Upper lobe of left lung (tissue), 4 donors: ENCODE results near the gene SUDS3.

ENCODE experiments used
- EP300 ChIP-seq, 4 donors: sonication (generic); formaldehyde crosslinking; IDR thresholded peaks; one replicate each; pipeline ENCODE4 v1.5.1; 2017; ENCODE audit warnings: antibody characterized with exemption in 4 of 4, control low read depth in 2 of 4
- POLR2A ChIP-seq, 4 donors: fragments of 450-650 bp; IDR thresholded peaks; one replicate each; pipeline ENCODE4 v1.5.1; 2016 to 2017; ENCODE audit warnings: antibody characterized with exemption in 4 of 4, mild to moderate bottlenecking in 2 of 4
- POLR2AphosphoS5 ChIP-seq, 2 donors: sonication (generic); formaldehyde crosslinking; IDR thresholded peaks; one replicate each; pipeline ENCODE4 v1.5.1; 2017; ENCODE audit warnings: antibody characterized with exemption in 2 of 2
- TF ChIP-seq, protein P1 (sequence below), 6 experiments: fragments of 450-650 bp in 4 of 6; fragments of 200-600 bp in 2 of 6; sonication (generic) in 2 of 6; IDR thresholded peaks; one replicate each; pipeline ENCODE4 v1.5.1; 2016 to 2019; ENCODE audit warnings: antibody characterized with exemption in 6 of 6

DNA sequence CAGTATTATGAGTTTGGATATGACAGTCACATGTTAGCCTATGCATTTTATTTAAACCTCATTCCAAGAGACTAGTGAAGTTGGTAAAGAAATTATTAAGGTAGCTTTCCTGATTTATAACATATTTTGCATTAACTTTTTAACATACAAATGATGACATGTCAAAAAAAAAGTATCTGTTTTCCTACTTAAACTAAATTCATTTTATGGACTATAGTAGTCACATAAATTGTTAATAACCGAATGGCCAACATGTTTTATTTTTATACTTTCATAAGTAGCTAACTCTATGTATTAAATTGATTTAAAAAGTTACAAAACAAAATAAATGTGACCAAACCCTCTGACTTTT lies 18.4 kb upstream of the SUDS3 start:
- TF ChIP-seq, protein P1, sequence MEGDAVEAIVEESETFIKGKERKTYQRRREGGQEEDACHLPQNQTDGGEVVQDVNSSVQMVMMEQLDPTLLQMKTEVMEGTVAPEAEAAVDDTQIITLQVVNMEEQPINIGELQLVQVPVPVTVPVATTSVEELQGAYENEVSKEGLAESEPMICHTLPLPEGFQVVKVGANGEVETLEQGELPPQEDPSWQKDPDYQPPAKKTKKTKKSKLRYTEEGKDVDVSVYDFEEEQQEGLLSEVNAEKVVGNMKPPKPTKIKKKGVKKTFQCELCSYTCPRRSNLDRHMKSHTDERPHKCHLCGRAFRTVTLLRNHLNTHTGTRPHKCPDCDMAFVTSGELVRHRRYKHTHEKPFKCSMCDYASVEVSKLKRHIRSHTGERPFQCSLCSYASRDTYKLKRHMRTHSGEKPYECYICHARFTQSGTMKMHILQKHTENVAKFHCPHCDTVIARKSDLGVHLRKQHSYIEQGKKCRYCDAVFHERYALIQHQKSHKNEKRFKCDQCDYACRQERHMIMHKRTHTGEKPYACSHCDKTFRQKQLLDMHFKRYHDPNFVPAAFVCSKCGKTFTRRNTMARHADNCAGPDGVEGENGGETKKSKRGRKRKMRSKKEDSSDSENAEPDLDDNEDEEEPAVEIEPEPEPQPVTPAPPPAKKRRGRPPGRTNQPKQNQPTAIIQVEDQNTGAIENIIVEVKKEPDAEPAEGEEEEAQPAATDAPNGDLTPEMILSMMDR (IDR thresholded peaks at IDR 0.05), result no peak
- no peak for TF ChIP-seq POLR2A (IDR thresholded peaks at IDR 0.05)
- no peak for TF ChIP-seq POLR2AphosphoS5 (IDR thresholded peaks at IDR 0.05)
- no peak for TF ChIP-seq EP300 (IDR thresholded peaks at IDR 0.05)
